SK-N-SH treated with all-trans-retinoic acid at 6 μM for 48 hours (cell line): ENCODE measurements around the gene GPR62.

Experiments used
- ESRRG ChIP-seq: fragments of 250-450 bp; sonication (Bioruptor Pico); IDR thresholded peaks from 2 replicates; pipeline ENCODE4 v1.6.1; 2021; ENCODE audit warnings: mild to moderate bottlenecking
- ZFP30 ChIP-seq: fragments of 450-650 bp; formaldehyde crosslinking; IDR thresholded peaks from 2 replicates; pipeline ENCODE4 v1.5.0; 2022; ENCODE audit warnings: mild to moderate bottlenecking, moderate library complexity
- TF ChIP-seq, protein P1 (sequence below): fragments of 250-450 bp; sonication (Bioruptor Pico); IDR thresholded peaks from 2 replicates; pipeline ENCODE4 v1.8.0; 2020; ENCODE audit warnings: mild to moderate bottlenecking, moderate library complexity, borderline replicate concordance

DNA sequence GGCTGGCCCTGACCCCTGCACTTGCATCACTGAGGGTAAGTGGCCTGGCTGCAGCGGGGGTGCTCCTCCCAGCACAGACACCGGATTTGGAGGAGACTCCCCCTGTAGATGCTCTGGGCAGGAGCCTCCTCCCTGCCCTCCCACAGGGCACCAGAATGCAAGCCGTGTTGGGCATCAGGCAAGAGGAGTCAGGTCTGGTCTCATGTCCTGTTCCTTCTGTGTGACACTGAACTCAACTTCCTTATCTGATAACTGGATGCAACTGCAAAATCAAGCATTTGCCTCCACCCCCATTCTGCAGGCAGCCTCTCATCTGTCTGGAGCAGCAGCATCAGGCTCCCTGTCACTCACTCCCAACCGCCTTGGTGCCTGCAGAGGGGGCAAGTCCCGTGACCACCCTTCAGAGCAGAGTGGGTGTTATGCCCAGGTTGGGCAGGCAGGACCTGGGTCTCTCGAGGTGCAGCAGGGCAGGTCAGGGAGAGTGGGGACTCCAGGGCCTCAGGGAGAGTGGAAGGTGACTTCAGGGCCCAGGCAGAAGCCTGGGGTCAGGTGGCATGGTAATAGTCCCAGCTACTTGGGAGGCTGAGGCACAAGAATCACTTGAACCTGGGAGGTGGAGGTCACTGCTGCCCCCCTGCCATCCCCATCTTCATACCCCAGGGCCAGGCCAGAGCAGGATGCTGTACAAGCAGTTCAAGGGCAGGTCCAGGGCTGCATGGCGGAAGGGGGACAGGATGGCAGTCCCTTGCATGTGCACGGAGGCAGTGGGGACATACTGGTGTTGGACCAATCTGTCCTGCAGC lies 51.0 kb downstream of the GPR62 start:
- TF ChIP-seq ZFP30 (CRISPR knock-in tag), result no peak
- TF ChIP-seq ESRRG, result no peak
- TF ChIP-seq, protein P1, sequence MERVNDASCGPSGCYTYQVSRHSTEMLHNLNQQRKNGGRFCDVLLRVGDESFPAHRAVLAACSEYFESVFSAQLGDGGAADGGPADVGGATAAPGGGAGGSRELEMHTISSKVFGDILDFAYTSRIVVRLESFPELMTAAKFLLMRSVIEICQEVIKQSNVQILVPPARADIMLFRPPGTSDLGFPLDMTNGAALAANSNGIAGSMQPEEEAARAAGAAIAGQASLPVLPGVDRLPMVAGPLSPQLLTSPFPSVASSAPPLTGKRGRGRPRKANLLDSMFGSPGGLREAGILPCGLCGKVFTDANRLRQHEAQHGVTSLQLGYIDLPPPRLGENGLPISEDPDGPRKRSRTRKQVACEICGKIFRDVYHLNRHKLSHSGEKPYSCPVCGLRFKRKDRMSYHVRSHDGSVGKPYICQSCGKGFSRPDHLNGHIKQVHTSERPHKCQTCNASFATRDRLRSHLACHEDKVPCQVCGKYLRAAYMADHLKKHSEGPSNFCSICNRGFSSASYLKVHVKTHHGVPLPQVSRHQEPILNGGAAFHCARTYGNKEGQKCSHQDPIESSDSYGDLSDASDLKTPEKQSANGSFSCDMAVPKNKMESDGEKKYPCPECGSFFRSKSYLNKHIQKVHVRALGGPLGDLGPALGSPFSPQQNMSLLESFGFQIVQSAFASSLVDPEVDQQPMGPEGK (CRISPR knock-in tag), result no peak
